ENCODE results near the gene CD300H.

The CD300H gene

GRCh38 chr17:74567397-74567796 lies at the start of gene CD300H:
Gene CD300H (minus strand): TSS chr17:74567509.
- peak; percentile 70 for DNase-seq (ENCODE audit: low spot score)

- no peak for DNase-seq (ENCODE audit: low spot score)
Observed at GRCh38 chr17:74616696-74617095, 49.4 kb upstream of the CD300H start.

- no peak for DNase-seq (ENCODE audit: low spot score)
Observed at GRCh38 chr17:74612046-74612445, 44.7 kb upstream of the CD300H start.

- DNase-seq (ENCODE audit: low spot score) = no peak
Observed at GRCh38 chr17:74610108-74610507, 42.8 kb upstream of the CD300H start.

- DNase-seq (ENCODE audit: low spot score) = no peak
Observed at GRCh38 chr17:74608511-74608910, 41.2 kb upstream of the CD300H start.

GRCh38 chr17:74607221-74607620 lies 39.9 kb upstream of the CD300H start:
- DNase-seq (ENCODE audit: low spot score) = no peak

GRCh38 chr17:74606050-74606449 lies 38.7 kb upstream of the CD300H start:
- DNase-seq (ENCODE audit: low spot score) = no peak

- no peak for DNase-seq (ENCODE audit: low spot score)
Observed at GRCh38 chr17:74605361-74605760, 38.1 kb upstream of the CD300H start.

- no peak for DNase-seq (ENCODE audit: low spot score)
Observed at GRCh38 chr17:74604761-74605160, 37.5 kb upstream of the CD300H start.

- DNase-seq (ENCODE audit: low spot score) = no peak
Observed at GRCh38 chr17:74604200-74604599, 36.9 kb upstream of the CD300H start.

- DNase-seq (ENCODE audit: low spot score) = no peak
Observed at GRCh38 chr17:74603746-74604145, 36.4 kb upstream of the CD300H start.

- DNase-seq (ENCODE audit: low spot score) = peak; percentile 53
Observed at GRCh38 chr17:74603037-74603635, 35.8 kb upstream of the CD300H start.

GRCh38 chr17:74601944-74602572 lies 34.7 kb upstream of the CD300H start:
- DNase-seq (ENCODE audit: low spot score) = peak; percentile 36

- DNase-seq (ENCODE audit: low spot score) = peak; percentile 20
Observed at GRCh38 chr17:74599448-74599939, 32.2 kb upstream of the CD300H start.

- peak; percentile 29 for DNase-seq (ENCODE audit: low spot score)
Observed at GRCh38 chr17:74599023-74599399, 31.7 kb upstream of the CD300H start.

GRCh38 chr17:74598346-74599022 lies 31.2 kb upstream of the CD300H start:
- no peak for DNase-seq (ENCODE audit: low spot score)

- DNase-seq (ENCODE audit: low spot score) = no peak
Observed at GRCh38 chr17:74597069-74597790, 29.9 kb upstream of the CD300H start.

GRCh38 chr17:74595037-74595750 lies 27.9 kb upstream of the CD300H start:
- no peak for DNase-seq (ENCODE audit: low spot score)

GRCh38 chr17:74592087-74592990 lies 25.0 kb upstream of the CD300H start, which contains the start of gene CD300LD:
Gene CD300LD (minus strand): TSS chr17:74592283. CDS start chr17:74592202, 81 bp downstream.
- no peak for DNase-seq (ENCODE audit: low spot score)

- DNase-seq (ENCODE audit: low spot score) = no peak
Observed at GRCh38 chr17:74591503-74591902, 24.2 kb upstream of the CD300H start.

GRCh38 chr17:74585711-74586110 lies 18.4 kb upstream of the CD300H start:
- DNase-seq (ENCODE audit: low spot score) = no peak

Data from Ammon's horn (tissue), 1 donor.